ENCODE data around the gene POU5F1.
"Not testable (repeated sequence)": the region's sequence is repeated elsewhere in the genome, so short reads cannot be mapped to it uniquely, and the experiment has no call there.

The POU5F1 gene

DNA sequence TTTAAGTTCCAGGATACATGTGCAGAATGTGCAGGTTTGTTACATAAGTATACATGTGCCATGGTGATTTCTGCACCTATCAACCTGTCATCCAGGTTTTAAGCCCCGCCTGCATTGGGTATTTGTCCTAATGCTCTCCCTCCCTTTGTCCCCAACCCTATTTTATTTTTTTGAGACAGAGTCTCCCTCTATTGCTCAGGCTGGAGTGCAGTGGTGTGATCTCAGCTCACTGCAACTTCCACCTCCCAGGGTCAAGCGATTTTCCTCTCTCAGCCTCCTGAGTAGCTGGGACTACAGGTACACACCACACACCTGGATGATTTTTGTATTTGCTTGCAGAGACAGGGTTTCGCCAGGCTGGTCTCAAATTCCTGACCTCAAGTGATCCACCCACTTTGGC is 18.7 kb upstream of the POU5F1 start:
- DNase-seq = not testable (repeated sequence)

- no peak for DNase-seq
Observed at GRCh38 chr6:31187780-31188194, 17.3 kb upstream of the POU5F1 start.

GRCh38 chr6:31186052-31186734 is 15.7 kb upstream of the POU5F1 start:
- no peak for DNase-seq

GRCh38 chr6:31185695-31186051 is 15.2 kb upstream of the POU5F1 start:
- DNase-seq = not testable (repeated sequence)

- DNase-seq = not testable (repeated sequence)
Observed at GRCh38 chr6:31183859-31184258, 13.4 kb upstream of the POU5F1 start.

GRCh38 chr6:31183287-31183686 is 12.8 kb upstream of the POU5F1 start:
- not testable (repeated sequence) for DNase-seq

DNA sequence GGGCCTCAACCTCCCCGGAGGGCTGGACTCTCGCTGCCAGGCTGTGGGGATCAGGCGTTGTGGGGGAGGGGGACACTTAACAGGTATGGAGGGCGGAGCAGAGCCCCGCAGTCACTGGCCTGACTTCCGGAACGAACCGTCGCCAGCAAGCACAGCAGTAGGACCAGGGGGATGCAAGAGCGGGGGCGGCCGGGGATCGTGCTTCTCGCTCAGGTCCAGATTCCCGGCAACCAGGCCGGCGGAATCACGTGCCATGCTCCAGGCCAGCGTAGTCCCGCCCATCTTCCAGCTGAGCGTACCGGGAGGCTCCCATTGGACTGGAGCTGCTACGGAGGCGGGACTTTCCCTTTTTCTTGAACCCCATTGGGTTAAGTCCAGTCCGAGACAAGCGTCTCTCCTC is 10.0 kb upstream of the POU5F1 start:
- peak; percentile 47 for DNase-seq

- DNase-seq = no peak
Observed at GRCh38 chr6:31179896-31180295, 9.4 kb upstream of the POU5F1 start.

DNA sequence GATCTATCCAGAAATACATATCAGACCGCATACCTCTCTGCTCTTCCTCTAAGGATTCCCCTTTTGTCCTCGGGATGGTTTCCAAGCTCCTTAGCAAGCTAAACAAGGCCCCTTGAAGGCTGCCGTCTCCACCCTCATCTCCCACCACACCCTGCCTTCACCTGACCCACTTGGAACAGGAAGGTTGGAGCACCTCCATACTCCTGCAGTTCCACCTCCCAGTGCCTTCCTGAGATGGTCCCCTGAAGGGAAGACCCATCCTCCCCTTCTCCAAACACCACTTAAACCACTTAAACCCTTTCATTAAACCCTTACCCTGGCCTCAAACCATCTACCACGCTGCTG is 8.5 kb upstream of the POU5F1 start:
- no peak for DNase-seq

DNA sequence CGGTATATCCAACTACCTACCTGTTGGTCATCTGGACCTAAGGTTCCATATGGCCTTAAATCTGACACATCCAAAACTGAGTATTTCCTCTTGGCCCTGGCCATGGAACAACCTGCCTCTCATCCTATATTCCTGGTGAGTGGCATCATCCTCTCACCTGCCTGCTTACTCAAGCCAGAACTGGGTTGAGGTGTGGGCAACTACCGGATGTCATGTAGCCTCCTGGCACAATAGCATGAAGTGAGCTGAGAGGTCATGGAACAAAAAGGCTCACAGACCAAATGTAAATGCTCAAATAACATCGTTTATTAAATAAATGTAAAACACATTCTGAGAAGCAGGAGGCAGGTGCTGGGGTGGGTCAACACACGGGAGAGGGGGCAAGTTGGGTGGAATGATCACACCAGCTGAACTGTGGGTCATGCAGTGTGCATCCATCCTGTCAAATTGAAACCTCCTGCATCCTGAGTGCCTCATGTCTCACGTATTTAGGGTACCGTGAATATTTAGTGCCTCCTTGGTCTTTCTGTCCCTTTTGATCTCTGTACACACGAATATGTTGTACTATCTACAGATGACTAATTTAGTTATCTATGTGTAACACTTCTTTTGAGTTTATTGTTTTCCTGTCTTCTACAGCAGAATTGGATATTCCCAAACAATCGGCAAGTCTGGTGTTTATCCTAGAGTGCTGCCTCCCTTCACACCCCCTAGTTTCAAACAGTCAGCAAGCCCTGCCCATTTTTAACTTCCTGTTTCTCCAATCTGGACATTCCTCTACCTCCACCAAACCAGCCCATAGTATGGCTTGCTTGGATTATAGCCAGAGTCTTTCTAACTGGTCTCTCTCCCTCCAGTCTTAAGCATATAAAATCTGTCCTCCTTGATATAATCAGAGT is 7.9 kb upstream of the POU5F1 start:
- DNase-seq = no peak

DNA sequence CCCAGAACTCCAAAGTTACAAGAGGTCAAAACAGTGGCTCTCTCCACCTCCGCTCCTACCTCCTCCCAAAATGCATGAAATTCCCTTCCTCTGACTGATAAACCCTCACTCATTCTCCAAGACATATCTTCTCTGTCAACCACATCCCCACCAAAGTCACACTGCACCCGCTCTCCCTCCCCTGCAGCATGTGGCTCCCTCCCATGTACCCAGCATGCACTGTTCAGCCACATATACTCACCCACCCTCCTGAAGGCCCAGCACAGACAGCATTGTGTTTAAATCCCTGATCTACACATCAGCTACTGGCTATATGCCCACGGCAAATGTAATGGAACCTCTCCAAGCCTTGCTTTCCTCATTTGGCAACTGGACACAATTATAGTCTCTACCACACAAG is 5.5 kb upstream of the POU5F1 start:
- DNase-seq = no peak

GRCh38 chr6:31174378-31174777 is 3.9 kb upstream of the POU5F1 start:
- no peak for DNase-seq

GRCh38 chr6:31173406-31173805 is 2.9 kb upstream of the POU5F1 start:
- no peak for DNase-seq

- no peak for DNase-seq
Observed at GRCh38 chr6:31172973-31173384, 2.5 kb upstream of the POU5F1 start.

DNA sequence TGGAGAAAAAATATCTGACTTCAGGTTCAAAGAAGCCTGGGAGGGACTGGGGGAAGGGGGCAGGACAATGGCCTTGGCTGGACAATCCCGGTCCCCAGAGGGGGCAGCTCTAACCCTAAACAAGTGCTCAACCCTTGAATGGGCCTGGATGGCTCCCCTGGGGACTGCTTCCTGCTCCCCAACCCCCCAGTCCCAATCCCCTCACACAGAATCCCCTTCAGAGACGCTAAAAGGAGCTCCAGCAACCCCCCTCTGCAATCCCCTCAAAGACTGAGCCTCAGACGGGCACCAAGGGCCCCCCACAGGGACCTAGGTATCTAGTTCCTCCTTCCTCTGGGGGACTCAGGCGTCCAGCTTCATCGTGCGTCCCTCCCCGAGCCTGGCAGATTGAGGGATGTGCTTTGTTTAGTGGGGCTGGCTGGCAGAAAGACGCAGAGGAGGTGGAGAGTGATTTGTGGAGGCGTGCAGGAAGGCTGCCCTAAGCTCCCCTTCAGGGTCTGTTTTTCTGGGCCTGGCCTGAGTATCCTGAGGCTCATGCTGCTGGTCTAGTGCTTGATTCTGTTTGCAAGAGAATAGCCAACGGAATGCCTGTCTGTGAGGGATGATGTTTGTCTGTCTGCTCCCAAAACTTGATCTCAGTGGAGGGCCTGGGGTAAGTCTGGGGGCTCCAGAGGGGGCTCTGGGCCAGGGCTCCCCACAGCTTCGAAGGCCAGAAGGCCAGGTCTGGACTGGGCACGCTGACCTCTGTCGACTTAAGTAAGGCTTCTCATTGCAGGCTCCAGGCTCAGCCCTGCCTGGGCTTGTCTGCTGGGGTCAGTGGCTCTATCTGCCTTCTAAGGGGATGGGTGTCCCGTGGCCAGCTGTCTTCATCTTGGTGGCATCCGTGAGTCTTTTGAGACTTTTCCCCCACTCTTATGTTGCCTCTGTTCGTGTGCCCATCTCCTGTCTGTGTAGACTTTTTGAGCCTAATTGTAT is 1.7 kb upstream of the POU5F1 start:
- DNase-seq = no peak

- no peak for DNase-seq
Observed at GRCh38 chr6:31170987-31171671, 647 bp upstream of the POU5F1 start.

GRCh38 chr6:31169858-31170599 is 453 bp downstream of the POU5F1 start:
- not testable (repeated sequence) for DNase-seq

- no peak for DNase-seq
Observed at GRCh38 chr6:31169123-31169857, 1.2 kb downstream of the POU5F1 start.

DNA sequence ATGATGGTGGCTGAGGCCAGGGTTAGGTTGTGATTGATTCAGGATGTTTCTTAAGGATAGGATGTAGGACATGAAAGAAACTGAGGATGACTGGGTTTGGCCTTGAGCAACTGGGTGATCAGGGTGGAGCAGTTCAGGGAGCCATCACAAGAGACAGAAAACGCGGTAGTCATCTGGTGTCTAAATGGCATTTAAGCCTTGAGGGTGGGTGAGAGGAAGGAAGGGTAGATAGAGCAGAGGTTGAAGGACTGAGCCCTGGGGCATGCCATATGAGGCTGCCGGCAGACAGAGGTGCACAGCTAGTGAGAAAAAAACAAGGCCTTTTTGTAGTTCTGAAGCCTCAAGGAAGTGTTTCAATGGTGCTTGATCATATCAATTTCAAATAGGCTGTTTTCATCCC is 1.9 kb downstream of the POU5F1 start:
- DNase-seq = no peak

GRCh38 chr6:31165986-31166385 is 4.5 kb downstream of the POU5F1 start:
- no peak for DNase-seq

All from activated CD8-positive, alpha-beta memory T cell treated with anti-CD3 and anti-CD28 coated beads, Interleukin-2, amount 50 U/mL, for 4 hours (primary cell).